Activated B cell treated with CpG ODN at 0.5 μM for 24 hours (primary cell): Measurements from ENCODE around the gene NDC1. TPM values are rescaled to one million over a fixed set of nuclear protein-coding genes. Genes with fewer than 3 reads are reported as not detected.
"Not testable (repeated sequence)": the region's sequence is repeated elsewhere in the genome, so short reads cannot be mapped to it uniquely, and the experiment has no call there.

Experiments
- ATAC-seq: fragments of 200-7000 bp; cut with Tn5 transposase; one replicate; pipeline ENCODE4 v1.10.0; 2021; ENCODE audit warnings: low read depth, mild to moderate bottlenecking, moderate library complexity
- CTCF ChIA-PET: fragments of 350-600 bp; sonication (Branson Sonifier 250); formaldehyde crosslinking; loops from one replicate; lab custom pipeline; 2021; ENCODE audit warnings: antibody characterized with exemption; lab: Charles Lee
- POLR2A ChIA-PET: fragments of 350-600 bp; sonication (Branson Sonifier 250); formaldehyde crosslinking; loops from one replicate; lab custom pipeline; 2021; ENCODE audit warnings: antibody characterized with exemption; lab: Charles Lee
- DNase-seq: peaks from one replicate; pipeline ENCODE4 v3.0.0; 2022
- H3K27ac Mint-ChIP-seq: one replicate; pipeline ENCODE4 v1.8.0; 2020; ENCODE audit warnings: mixed read lengths
- H3K27me3 Mint-ChIP-seq: one replicate; pipeline ENCODE4 v1.8.0; 2021; ENCODE audit warnings: mixed read lengths
- H3K36me3 Mint-ChIP-seq: one replicate; pipeline ENCODE4 v1.8.0; 2021; ENCODE audit warnings: low read depth, mixed read lengths
- H3K4me1 Mint-ChIP-seq: one replicate; pipeline ENCODE4 v1.8.0; 2021; ENCODE audit warnings: mixed read lengths
- H3K4me3 Mint-ChIP-seq: one replicate; pipeline ENCODE4 v1.8.0; 2020; ENCODE audit warnings: mild to moderate bottlenecking, mixed read lengths
- H3K9me3 Mint-ChIP-seq: one replicate; pipeline ENCODE4 v1.8.0; 2020; ENCODE audit warnings: mixed read lengths
- intact Hi-C: fragments of 100-400 bp; cut with micrococcal nuclease; formaldehyde crosslinking; loops from one replicate; pipeline ENCODE4 v1.15.1; 2024
- total RNA-seq: library from RNA; stranded (reverse); gene quantifications from 2 replicates; pipeline ENCODE4 v1.2.3, GENCODE V29; 2022
- TF ChIP-seq, protein P1 (sequence below): fragments of 200-600 bp; IDR thresholded peaks from one replicate; pipeline ENCODE4 v1.8.0; 2022; ENCODE audit warnings: antibody characterized with exemption, mild to moderate bottlenecking

The NDC1 gene
- 10.6 and 14.0 TPM in 2 replicates for total RNA-seq

DNA sequence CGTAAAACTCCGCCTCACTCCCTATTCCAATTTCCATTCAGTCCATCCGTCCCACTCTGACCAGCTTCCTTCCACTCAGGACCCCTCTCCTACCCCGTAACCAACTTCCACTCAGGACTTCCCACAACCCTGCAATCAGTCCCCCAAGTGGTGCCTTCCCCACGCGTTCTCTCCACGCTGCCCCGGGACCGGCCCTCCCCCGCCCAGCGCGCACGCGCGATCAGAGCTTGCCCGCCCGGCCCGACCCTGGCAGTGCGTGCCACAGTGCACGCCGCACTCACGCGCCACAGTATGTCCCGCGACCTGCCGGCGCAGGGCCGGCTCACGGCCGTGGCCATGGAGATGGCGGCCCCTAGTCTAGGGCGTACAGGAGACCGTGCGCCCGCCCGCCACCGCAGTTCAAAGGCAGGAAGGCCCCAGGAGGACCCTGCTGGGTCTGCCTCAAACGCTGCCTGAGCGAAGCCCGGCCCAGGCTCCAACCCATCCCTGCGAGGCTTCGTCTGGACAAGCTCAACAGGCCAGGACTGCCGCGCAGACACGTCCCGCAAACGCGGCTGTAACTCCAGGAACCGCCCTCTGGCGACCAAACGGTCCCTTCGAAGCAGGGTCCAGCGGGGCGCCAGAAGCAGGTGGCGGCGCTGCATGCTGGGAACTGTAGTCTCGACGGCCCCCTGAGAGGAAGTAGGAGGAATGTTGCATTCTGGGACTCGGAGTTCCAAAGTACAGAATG, at the start of gene NDC1:
Gene NDC1 (minus strand): TSS at position 373 of the 730 bp plus-strand sequence. CDS start 35 bp downstream, at position 338.
- H3K4me3 Mint-ChIP-seq, result peak within 1 kb of the TSS; percentile 94
- H3K27ac Mint-ChIP-seq, result peak within 1 kb of the TSS; percentile 98
- ChIA-PET POLR2A (interaction anchor here (0.7 to 2.5 kb wide), 5 partner anchors 12 to 877 kb away, joined by 3 to 12 read pairs (median 3); partner anchors contain the start of genes CYB5RL, IFT25, LRRC42 and MRPL37), CTCF (no interaction called here)
- peaks cover 33% of the 10 kb centered on the region for H3K4me1 Mint-ChIP-seq
- DNase-seq, result peak; percentile 86
- intact Hi-C loops, result loop anchor here (1.0 to 5.0 kb wide), 10 partner anchors 51 to 1961 kb away; partner anchors contain the start of genes CYB5RL, LRRC42, MRPL37 and NRDC
- H3K27me3 Mint-ChIP-seq, result no peaks in the 10 kb centered on the region
- peaks cover 12% of the 10 kb centered on the region for H3K36me3 Mint-ChIP-seq
- TF ChIP-seq, protein P1, sequence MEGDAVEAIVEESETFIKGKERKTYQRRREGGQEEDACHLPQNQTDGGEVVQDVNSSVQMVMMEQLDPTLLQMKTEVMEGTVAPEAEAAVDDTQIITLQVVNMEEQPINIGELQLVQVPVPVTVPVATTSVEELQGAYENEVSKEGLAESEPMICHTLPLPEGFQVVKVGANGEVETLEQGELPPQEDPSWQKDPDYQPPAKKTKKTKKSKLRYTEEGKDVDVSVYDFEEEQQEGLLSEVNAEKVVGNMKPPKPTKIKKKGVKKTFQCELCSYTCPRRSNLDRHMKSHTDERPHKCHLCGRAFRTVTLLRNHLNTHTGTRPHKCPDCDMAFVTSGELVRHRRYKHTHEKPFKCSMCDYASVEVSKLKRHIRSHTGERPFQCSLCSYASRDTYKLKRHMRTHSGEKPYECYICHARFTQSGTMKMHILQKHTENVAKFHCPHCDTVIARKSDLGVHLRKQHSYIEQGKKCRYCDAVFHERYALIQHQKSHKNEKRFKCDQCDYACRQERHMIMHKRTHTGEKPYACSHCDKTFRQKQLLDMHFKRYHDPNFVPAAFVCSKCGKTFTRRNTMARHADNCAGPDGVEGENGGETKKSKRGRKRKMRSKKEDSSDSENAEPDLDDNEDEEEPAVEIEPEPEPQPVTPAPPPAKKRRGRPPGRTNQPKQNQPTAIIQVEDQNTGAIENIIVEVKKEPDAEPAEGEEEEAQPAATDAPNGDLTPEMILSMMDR, result no peak
- peaks cover 7% of the 10 kb centered on the region for H3K9me3 Mint-ChIP-seq
- ATAC-seq, result peak; percentile 89

- intact Hi-C loops, DNase-seq, H3K4me3 Mint-ChIP-seq, H3K4me1 Mint-ChIP-seq, ATAC-seq, H3K9me3 Mint-ChIP-seq, H3K27ac Mint-ChIP-seq, H3K27me3 Mint-ChIP-seq: not testable (repeated sequence)
- POLR2A ChIA-PET, result interaction anchor here (0.6 kb wide), 1 partner anchor 659 kb away, joined by 3 read pairs; no protein-coding TSS in a partner anchor
- peaks cover 70% of the 10 kb centered on the region for H3K36me3 Mint-ChIP-seq
- CTCF ChIA-PET, result interaction anchor here (2.4 kb wide), 1 partner anchor 23 kb away, joined by 11 read pairs; no protein-coding TSS in a partner anchor
Observed at GRCh38 chr1:53883600-53883999, 45.5 kb upstream of the NDC1 start.

- ATAC-seq, H3K9me3 Mint-ChIP-seq, H3K27ac Mint-ChIP-seq, H3K4me3 Mint-ChIP-seq, H3K4me1 Mint-ChIP-seq, DNase-seq, intact Hi-C loops, H3K27me3 Mint-ChIP-seq, POLR2A ChIA-PET: not testable (repeated sequence)
- CTCF ChIA-PET, result interaction anchor here (2.4 to 4.4 kb wide), 2 partner anchors 21 to 78 kb away, joined by 11 to 40 read pairs; no protein-coding TSS in a partner anchor
- H3K36me3 Mint-ChIP-seq, result peaks cover 77% of the 10 kb centered on the region
Observed at GRCh38 chr1:53881853-53882252, 43.8 kb upstream of the NDC1 start.

DNA sequence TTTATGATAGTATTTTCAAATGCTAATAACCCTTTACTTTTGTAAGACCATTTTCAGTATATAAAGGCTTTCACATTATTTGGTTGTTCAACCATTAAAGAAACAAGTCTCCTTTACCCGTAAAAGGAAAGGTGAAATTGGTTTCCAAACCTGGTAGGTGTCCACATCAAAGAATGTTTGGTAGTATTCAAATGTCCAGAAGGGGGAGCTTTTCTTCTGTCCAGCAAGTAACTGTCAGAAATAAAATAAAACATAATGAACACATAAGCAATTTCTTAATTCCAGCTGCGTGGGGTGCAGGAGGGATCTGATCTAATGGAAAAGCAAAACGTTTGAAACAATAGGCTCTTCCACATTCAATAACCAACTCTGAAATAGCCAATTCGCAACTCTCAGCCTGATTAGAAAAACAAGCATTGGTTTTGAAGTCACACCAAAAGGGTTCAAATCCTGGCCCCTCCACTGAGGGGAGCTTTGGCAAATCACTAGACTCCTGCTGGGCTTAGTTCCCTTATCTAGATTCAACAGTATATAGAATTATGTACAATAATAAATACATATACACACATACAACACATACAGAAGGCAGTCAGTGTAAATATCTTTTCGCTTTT, 40.5 kb upstream of the NDC1 start:
- TF ChIP-seq, protein P1, result peak; percentile 56
- CTCF ChIA-PET, result interaction anchor here (0.7 to 4.4 kb wide), 10 partner anchors 10 to 611 kb away, joined by 3 to 40 read pairs (median 7); partner anchors contain the start of genes CYB5RL, IFT25, LRRC42 and MRPL37
- no peak for DNase-seq
- H3K36me3 Mint-ChIP-seq, result peaks cover 76% of the 10 kb centered on the region
- H3K27ac Mint-ChIP-seq, result no peak overlapping the region
- no peaks in the 10 kb centered on the region for H3K4me1 Mint-ChIP-seq
- POLR2A ChIA-PET, result no interaction called here
- intact Hi-C loops, result loop anchor here (1.0 to 2.0 kb wide), 4 partner anchors 18 to 611 kb away; no protein-coding TSS in a partner anchor
- no peaks in the 10 kb centered on the region for H3K27me3 Mint-ChIP-seq
- H3K4me3 Mint-ChIP-seq, result no peak overlapping the region
- no peak for ATAC-seq
- H3K9me3 Mint-ChIP-seq, result peaks cover 4% of the 10 kb centered on the region

DNA sequence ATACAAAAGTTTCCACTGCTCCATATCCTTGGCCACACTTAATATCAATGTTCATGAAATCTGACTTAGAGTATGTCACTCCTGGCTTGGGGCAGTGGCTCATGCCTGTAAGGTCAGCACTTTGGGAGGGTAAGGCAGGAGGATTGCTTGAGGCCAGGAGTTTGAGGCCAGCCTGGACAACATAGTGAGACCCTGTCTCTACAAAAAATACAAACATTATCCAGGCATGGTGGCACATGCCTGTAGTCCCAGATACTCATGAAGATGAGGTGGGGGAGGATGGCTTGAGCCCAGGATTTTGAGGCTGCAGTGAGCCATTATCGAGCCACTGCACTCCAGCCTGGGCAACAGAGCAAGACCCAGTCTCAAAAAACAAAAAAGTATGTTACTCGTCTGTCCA, 37.1 kb upstream of the NDC1 start:
- H3K9me3 Mint-ChIP-seq, DNase-seq, POLR2A ChIA-PET, H3K4me3 Mint-ChIP-seq, intact Hi-C loops, H3K27me3 Mint-ChIP-seq, H3K27ac Mint-ChIP-seq, ATAC-seq, CTCF ChIA-PET, H3K4me1 Mint-ChIP-seq: not testable (repeated sequence)
- H3K36me3 Mint-ChIP-seq, result peaks cover 73% of the 10 kb centered on the region

DNA sequence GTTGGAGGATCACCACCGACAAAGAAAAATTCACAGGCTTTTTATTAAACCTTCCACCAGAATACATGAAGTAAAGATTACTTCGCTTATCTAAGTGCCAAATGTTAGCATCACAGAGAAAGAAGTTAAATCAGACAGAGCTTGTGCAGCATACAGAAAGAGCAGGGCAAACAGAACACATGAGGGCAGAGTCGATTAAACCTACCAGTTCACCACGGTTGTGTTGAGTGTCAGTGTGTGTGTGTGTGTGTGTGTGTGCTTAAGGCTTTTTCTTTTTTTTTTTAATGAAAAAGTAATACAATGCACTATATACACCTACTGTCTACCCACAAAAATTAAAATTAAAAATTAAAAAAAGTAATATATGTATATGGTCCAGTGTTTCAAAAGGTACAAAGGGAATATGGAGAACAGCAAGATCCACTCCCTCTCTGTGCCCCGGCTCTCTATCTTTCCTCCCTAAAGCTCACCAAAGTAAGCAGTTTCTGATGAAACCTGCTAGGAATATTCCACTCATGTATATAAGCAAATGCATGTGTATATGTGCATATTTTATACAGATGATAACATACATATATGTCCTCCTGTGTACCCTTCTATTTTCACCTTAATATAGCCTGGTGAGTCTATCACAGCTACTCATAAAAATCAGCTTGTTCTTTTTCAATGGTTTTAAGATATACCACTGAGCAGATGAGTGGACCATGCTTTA, 33.8 kb upstream of the NDC1 start:
- no peak overlapping the region for H3K4me3 Mint-ChIP-seq
- no peak for DNase-seq
- intact Hi-C loops, result no loop called here
- H3K4me1 Mint-ChIP-seq, result peaks cover 9% of the 10 kb centered on the region
- TF ChIP-seq, protein P1, result no peak
- ATAC-seq, result no peak
- no peak overlapping the region for H3K27ac Mint-ChIP-seq
- no peaks in the 10 kb centered on the region for H3K9me3 Mint-ChIP-seq
- H3K36me3 Mint-ChIP-seq, result peaks cover 65% of the 10 kb centered on the region
- ChIA-PET POLR2A (no interaction called here), CTCF (interaction anchor here (0.8 to 3.1 kb wide), 2 partner anchors 11 to 76 kb away, joined by 3 to 13 read pairs; no protein-coding TSS in a partner anchor)
- no peaks in the 10 kb centered on the region for H3K27me3 Mint-ChIP-seq
